ENCODE measurements around the gene KDM4B. TPM values are rescaled to one million over a fixed set of nuclear protein-coding genes. Genes with fewer than 3 reads are reported as not detected.

Gene KDM4B
- total and polyA plus RNA-seq, 10 of the 15 experiments (the other 5 are each of a cell fraction or from before 2014, with no cell fraction given), result 0.47 to 49.6 (median 16.2) TPM

DNA sequence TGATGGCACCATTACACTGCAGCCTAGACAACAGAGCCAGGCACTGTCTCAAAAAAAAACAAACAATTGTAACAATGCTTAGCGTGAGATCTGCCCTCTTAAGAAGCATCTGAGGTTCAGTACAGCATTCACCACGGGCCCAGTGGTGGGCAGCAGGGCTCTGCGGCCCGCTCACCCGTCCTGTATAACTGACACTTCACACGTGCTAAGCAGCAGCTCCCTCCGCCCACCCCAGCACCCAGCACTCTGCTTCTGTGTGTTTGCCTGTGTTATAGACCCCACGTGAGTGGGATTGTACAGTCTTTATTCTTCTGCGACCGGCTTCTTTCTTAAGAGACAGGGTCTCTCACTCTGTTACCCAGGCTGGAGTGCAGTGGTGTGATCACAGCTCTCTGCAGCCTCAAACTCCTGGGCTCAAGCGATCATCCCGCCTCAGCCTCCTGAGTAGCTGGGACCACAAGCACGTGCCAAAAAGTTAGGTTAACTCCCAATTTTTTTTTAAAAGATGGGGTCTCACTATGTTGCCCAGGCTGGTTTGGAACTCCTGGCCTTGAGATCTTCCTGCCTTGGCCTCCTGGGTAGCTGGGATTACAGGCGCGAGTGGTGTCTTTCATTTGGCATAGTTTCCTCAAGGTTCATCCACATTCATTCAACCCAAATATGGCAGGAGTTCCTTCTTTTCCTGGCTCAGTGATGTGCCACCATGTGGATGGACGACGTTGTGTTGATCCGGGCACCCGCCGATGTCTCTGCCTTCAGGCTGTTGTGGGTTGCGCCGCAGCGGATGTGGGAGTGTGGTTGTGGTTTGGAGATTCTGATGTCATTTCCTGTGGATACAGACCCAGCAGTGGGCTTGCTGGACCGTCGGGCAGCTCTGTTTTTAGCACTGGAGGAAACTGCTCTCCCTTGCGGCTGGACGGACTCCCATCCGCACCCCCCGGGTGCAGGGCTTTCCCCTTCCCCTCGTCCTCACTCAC is 170.0 kb downstream of the KDM4B start:
- no peak overlapping the region for H2AFZ ChIP-seq (ENCODE audit: control insufficient read depth, low read depth, low read length)
- ChIA-PET POLR2A (interaction anchor here (1.2 kb wide), 1 partner anchor 66 kb away, joined by 3 read pairs; no protein-coding TSS in a partner anchor), RAD21 (ENCODE audit: unreplicated experiment) (no interaction called here), CTCF (interaction anchor here (0.7 kb wide), 1 partner anchor 90 kb away, joined by 3 read pairs; no protein-coding TSS in a partner anchor), SMC1A (ENCODE audit: uncharacterized antibody, unreplicated experiment) (interaction anchor here (1.1 kb wide), 1 partner anchor 87 kb away, joined by 3 read pairs; no protein-coding TSS in a partner anchor)
- intact Hi-C loops (cut with micrococcal nuclease; ENCODE audit: unreplicated experiment), result no loop called here
- BruUV-seq (replicated peaks), result TSS peak; percentile 54
- H3K79me2 ChIP-seq (ENCODE audit: control insufficient read depth, insufficient read depth, low read length), result peaks cover 15% of the 10 kb centered on the region
- WGBS (ENCODE audit: insufficient coverage, insufficient replicate concordance, low lambda C conversion rate, missing lambda C conversion rate), result 27% methylated on average over 28 of the region's 30 CpGs
- H3K27ac ChIP-seq (ENCODE audit: control insufficient read depth, insufficient read depth), result 0 out of 2 replicates have a peak overlapping the region, but pooled peaks have one; percentile 4
- H3K9ac ChIP-seq (ENCODE audit: control insufficient read depth, insufficient read depth, low read length), result no peak overlapping the region
- in situ Hi-C loops (cut with MboI), result no loop called here
- H3K36me3 ChIP-seq (ENCODE audit: control insufficient read depth in 2 of 2, insufficient read depth in 2 of 2, low read length in 1 of 2), result peaks cover 19 to 37% of the 10 kb centered on the region in 2 experiments
- H3K9me3 ChIP-seq (replicated peaks; ENCODE audit: control insufficient read depth, insufficient read depth, low read length), result no peaks in the 10 kb centered on the region
- DNase-seq (ENCODE audit: low read depth, low spot score) (peak; percentile 79), ATAC-seq (peak; percentile 86), FAIRE-seq (peak; percentile 96)
- H4K20me1 ChIP-seq (ENCODE audit: control insufficient read depth, insufficient read depth), result no peaks in the 10 kb centered on the region
- H3K4me1 ChIP-seq (ENCODE audit: control insufficient read depth, insufficient read depth, low read length), result peaks cover 19% of the 10 kb centered on the region
- peak overlapping the region; percentile 45 for H3K4me2 ChIP-seq (ENCODE audit: control insufficient read depth, insufficient read depth)
- H3K4me3 ChIP-seq, result no peak overlapping the region
- no peaks in the 10 kb centered on the region for H3K27me3 ChIP-seq (replicated peaks in 1 of 2; ENCODE audit: control insufficient read depth in 2 of 2, insufficient read depth in 2 of 2, low read length in 1 of 2)
- peak; percentile 63; the same call in 1 of the 2 replicates for TF ChIP-seq IRF4 (IDR thresholded peaks at IDR 0.05; ENCODE audit: low read depth, low read length)
- TF ChIP-seq IKZF2 (IDR thresholded peaks at IDR 0.05), result peak; percentile 81 to 84
- TF ChIP-seq EED (IDR thresholded peaks at IDR 0.05; ENCODE audit: low read depth), result peak; percentile 93
- TF ChIP-seq, protein P1, sequence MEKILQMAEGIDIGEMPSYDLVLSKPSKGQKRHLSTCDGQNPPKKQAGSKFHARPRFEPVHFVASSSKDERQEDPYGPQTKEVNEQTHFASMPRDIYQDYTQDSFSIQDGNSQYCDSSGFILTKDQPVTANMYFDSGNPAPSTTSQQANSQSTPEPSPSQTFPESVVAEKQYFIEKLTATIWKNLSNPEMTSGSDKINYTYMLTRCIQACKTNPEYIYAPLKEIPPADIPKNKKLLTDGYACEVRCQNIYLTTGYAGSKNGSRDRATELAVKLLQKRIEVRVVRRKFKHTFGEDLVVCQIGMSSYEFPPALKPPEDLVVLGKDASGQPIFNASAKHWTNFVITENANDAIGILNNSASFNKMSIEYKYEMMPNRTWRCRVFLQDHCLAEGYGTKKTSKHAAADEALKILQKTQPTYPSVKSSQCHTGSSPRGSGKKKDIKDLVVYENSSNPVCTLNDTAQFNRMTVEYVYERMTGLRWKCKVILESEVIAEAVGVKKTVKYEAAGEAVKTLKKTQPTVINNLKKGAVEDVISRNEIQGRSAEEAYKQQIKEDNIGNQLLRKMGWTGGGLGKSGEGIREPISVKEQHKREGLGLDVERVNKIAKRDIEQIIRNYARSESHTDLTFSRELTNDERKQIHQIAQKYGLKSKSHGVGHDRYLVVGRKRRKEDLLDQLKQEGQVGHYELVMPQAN (conservative IDR thresholded peaks at IDR 0.05), result no peak
- TF ChIP-seq RFX5 (IDR thresholded peaks at IDR 0.05; ENCODE audit: low read depth, low read length), result peak; percentile 37; the same call in 1 of the 2 replicates
- TF ChIP-seq ZBTB4 (CRISPR knock-in tag; IDR thresholded peaks at IDR 0.05), result no peak
- 0 out of 2 replicates have a peak, but pooled peaks have one; percentile 68 for TF ChIP-seq EZH2 (IDR thresholded peaks at IDR 0.05; ENCODE audit: borderline replicate concordance, control insufficient read depth, low read depth, low read length)
- TF ChIP-seq, protein P2, sequence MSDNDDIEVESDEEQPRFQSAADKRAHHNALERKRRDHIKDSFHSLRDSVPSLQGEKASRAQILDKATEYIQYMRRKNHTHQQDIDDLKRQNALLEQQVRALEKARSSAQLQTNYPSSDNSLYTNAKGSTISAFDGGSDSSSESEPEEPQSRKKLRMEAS (IDR thresholded peaks at IDR 0.05; ENCODE audit: low read depth, low read length), result 0 out of 2 replicates have a peak, but pooled peaks have one; percentile 26
- no peak for TF ChIP-seq ZNF622 (IDR thresholded peaks at IDR 0.05)
- no peak for TF ChIP-seq ZZZ3 (IDR thresholded peaks at IDR 0.05; ENCODE audit: control insufficient read depth, insufficient read length, low read depth)
- TF ChIP-seq FOXK2 (IDR thresholded peaks at IDR 0.05), result peak; percentile 39; the same call in 1 of the 2 replicates
- TF ChIP-seq ZNF384 (IDR thresholded peaks at IDR 0.05; ENCODE audit: borderline replicate concordance, low read depth, low read length), result no peak
- TF ChIP-seq KDM1A (IDR thresholded peaks at IDR 0.05; ENCODE audit: borderline replicate concordance), result no peak
- TF ChIP-seq CHD2 (IDR thresholded peaks at IDR 0.05; ENCODE audit: borderline replicate concordance, low read depth, low read length), result peak; percentile 67; the same call in 1 of the 2 replicates

All from GM12878 (cell line).